SU-DHL-6 (cell line): ENCODE data around the gene PLEKHB2.

Experiments used
- EZH2phosphoT487 ChIP-seq: fragments of 200-600 bp; sonication (generic), shearing (Covaris generic); conservative IDR thresholded peaks from 2 replicates; pipeline ENCODE4 v1.6.1; 2018; ENCODE audit warnings: mild to moderate bottlenecking, antibody characterized with exemption, low read length, moderate library complexity, mixed read lengths
- TF ChIP-seq, protein P1 (sequence below): fragments of 200-600 bp; sonication (generic); IDR thresholded peaks from one replicate; pipeline ENCODE4 v1.5.1; 2017; ENCODE audit warnings: antibody characterized with exemption, mild to moderate bottlenecking, low read length, moderate library complexity; ENCODE audit not compliant: insufficient read depth, poor library complexity, severe bottlenecking

DNA sequence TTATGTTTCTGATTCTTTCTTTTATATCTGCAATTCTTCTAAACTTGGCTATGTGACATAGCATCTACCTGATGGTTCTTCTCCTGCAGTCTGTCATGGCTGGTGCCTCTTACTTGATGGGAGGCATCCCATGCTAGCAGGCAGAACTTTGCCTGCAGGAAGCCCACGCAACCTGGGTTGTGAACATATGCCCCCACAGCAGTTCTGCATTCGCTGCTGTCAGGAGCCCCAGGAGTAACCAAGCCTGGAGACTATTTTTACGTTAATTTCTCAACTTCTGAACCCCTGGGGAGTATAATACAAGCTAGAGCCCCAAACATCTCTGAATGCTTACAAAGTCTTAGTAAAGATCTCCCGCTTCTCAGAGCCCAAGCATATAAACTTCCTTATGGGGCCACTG lies 23.9 kb upstream of the PLEKHB2 start:
- TF ChIP-seq, protein P1, sequence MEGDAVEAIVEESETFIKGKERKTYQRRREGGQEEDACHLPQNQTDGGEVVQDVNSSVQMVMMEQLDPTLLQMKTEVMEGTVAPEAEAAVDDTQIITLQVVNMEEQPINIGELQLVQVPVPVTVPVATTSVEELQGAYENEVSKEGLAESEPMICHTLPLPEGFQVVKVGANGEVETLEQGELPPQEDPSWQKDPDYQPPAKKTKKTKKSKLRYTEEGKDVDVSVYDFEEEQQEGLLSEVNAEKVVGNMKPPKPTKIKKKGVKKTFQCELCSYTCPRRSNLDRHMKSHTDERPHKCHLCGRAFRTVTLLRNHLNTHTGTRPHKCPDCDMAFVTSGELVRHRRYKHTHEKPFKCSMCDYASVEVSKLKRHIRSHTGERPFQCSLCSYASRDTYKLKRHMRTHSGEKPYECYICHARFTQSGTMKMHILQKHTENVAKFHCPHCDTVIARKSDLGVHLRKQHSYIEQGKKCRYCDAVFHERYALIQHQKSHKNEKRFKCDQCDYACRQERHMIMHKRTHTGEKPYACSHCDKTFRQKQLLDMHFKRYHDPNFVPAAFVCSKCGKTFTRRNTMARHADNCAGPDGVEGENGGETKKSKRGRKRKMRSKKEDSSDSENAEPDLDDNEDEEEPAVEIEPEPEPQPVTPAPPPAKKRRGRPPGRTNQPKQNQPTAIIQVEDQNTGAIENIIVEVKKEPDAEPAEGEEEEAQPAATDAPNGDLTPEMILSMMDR = no peak
- TF ChIP-seq EZH2phosphoT487 = no peak
